Mucosa of descending colon (tissue), 3 donors: Measurements from ENCODE around the gene ITGA5. TPM values are rescaled to one million over a fixed set of nuclear protein-coding genes. Genes with fewer than 3 reads are reported as not detected.

ENCODE experiments used
- ATAC-seq: fragments of 200-7000 bp; cut with Tn5 transposase; one replicate; pipeline ENCODE4 v1.9.1; 2020; ENCODE audit warnings: mild to moderate bottlenecking, moderate library complexity
- DNase-seq, 3 donors: peaks; one replicate each; pipeline ENCODE4 v3.0.0-alpha.2; 2020
- H3K36me3 ChIP-seq: fragments of 200-600 bp; one replicate; pipeline ENCODE4 v1.8.0; 2021; ENCODE audit warnings: low read depth, mild to moderate bottlenecking
- H3K4me1 ChIP-seq: fragments of 200-600 bp; one replicate; pipeline ENCODE4 v1.8.0; 2021; ENCODE audit warnings: low read depth, mild to moderate bottlenecking
- H3K4me3 ChIP-seq: fragments of 200-600 bp; one replicate; pipeline ENCODE4 v1.8.0; 2021; ENCODE audit warnings: mild to moderate bottlenecking
- H3K9me3 ChIP-seq: fragments of 200-600 bp; one replicate; pipeline ENCODE4 v1.8.0; 2021; ENCODE audit warnings: mild to moderate bottlenecking
- CTCF ChIP-seq: fragments of 200-600 bp; IDR thresholded peaks from one replicate; pipeline ENCODE4 v1.8.0; 2022; ENCODE audit warnings: antibody characterized with exemption, mild to moderate bottlenecking
- intact Hi-C, 2 donors: fragments of 100-400 bp; cut with DNase I in 1 of 2; cut with micrococcal nuclease in 1 of 2; formaldehyde crosslinking; loops; one replicate each; pipeline versions ENCODE4 v1.11.0 to v1.11.1; 2022; cut with DNase I, micrococcal nuclease
- total RNA-seq, 3 donors: library from RNA; stranded (reverse); fragmentation: NEBNext Ultra II Directional in 2 of 3; extraction: Animal tissue kit (Norgen Biotek cat#: 25700) in 2 of 3; gene quantifications; one replicate each; pipeline versions ENCODE4 v1.2.1 to v1.2.4, GENCODE V29; 2021 to 2023
- donor health status: DM: no; HTN: no; CAD: no; lungs with moderate emphysema.
- donor health status: DM: no; HTN: no; CAD: no.
- donor health status: DM: no; HTN: yes; CAD: no.

The ITGA5 gene
- total RNA-seq, 3 donors from 2014 or later: 8.0 to 201 (median 61.8) TPM

DNA sequence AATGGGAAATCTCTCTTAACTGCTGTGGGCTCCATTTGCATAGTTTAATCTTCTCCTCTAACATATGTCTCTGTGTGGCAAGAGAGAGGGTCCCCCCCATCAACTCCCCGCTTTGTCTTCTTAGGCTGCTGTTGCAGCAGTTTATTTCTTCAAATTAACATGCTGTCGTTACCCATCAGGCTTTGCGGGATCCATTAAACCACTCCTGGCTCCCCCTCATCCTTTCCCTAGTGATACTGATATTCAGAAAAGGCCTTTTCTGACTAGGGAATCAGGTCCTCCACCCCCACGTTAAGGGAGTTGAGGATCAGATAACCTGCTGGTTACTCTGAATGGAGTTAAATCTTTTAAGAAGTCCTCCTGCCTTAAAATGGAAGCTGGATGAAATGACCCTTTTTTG is 70.0 kb downstream of the ITGA5 start:
- no peak overlapping the region for H3K4me3 ChIP-seq
- no peaks in the 10 kb centered on the region for H3K9me3 ChIP-seq
- peaks cover 11% of the 10 kb centered on the region for H3K36me3 ChIP-seq
- intact Hi-C loops: no loop called here
- no peaks in the 10 kb centered on the region for H3K4me1 ChIP-seq
- DNase-seq (no peak), ATAC-seq (no peak)
- no peak for TF ChIP-seq CTCF

Other genes with a start within 250 kb of the ITGA5 start
- gene SMUG1, start 230.3 kb downstream of the ITGA5 start, total RNA-seq: 10 to 100 TPM; 26.2 to 39.4 (median 28.9) TPM
- 10 to 100 TPM; 37.1 to 56.9 (median 50.5) TPM for gene CBX5, start 139.1 kb downstream of the ITGA5 start, total RNA-seq
- 100 to 1,000 TPM; 580 to 894 (median 610) TPM for gene HNRNPA1, start 138.5 kb downstream of the ITGA5 start, total RNA-seq
- gene NFE2, start 118.3 kb downstream of the ITGA5 start, total RNA-seq: under 1 TPM in 2 of 3 donors, not detected in 1; 0.25 to 0.31 TPM
- 100 to 1,000 TPM in 2 of 3 donors, 10 to 100 TPM in 1; 84.0 to 115 (median 104) TPM for gene COPZ1, start 94.1 kb downstream of the ITGA5 start, total RNA-seq
- gene GPR84, start 54.8 kb downstream of the ITGA5 start, total RNA-seq: 1 to 10 TPM in 1 of 3 donors, under 1 TPM in 1, not detected in 1; 0.60 to 1.7 TPM
- 10 to 100 TPM in 2 of 3 donors, 1 to 10 TPM in 1; 3.5 to 15.0 (median 10.4) TPM for gene ZNF385A, start 34.5 kb downstream of the ITGA5 start, total RNA-seq
- not detected for gene GTSF1, start 54.3 kb upstream of the ITGA5 start, total RNA-seq
- 10 to 100 TPM in 2 of 3 donors, 1 to 10 TPM in 1; 7.1 to 21.2 (median 20.1) TPM for gene NCKAP1L, start 78.5 kb upstream of the ITGA5 start, total RNA-seq
- gene PDE1B, start 130.3 kb upstream of the ITGA5 start, total RNA-seq: 1 to 10 TPM in 2 of 3 donors, under 1 TPM in 1; 0.35 to 4.0 (median 2.2) TPM
- 10 to 100 TPM in 1 of 3 donors, under 1 TPM in 2; 0.52 to 30.0 (median 0.75) TPM for gene PPP1R1A, start 169.4 kb upstream of the ITGA5 start, total RNA-seq
- gene LACRT, start 215.6 kb upstream of the ITGA5 start, total RNA-seq: not detected
- not detected for gene DCD, start 229.1 kb upstream of the ITGA5 start, total RNA-seq